Keratinocyte (primary cell): ENCODE data around the gene SCYGR6. TPM values are rescaled to one million over a fixed set of nuclear protein-coding genes. Genes with fewer than 3 reads are reported as not detected.
A peak's percentile ranks its signal among the peaks of the same experiment; 100 is the strongest.
"Not testable (repeated sequence)": the region's sequence is repeated elsewhere in the genome, so short reads cannot be mapped to it uniquely, and the experiment has no call there.

Experiments
- DNase-seq: peaks from one replicate; pipeline ENCODE4 v3.0.0-alpha.2; 2011; ENCODE audit warnings: low read depth, missing footprints, low spot score
- FAIRE-seq: peaks from 2 replicates; lab custom pipeline; 2011; peaks lifted over from hg19 to GRCh38; lab: Jason Lieb, UNC
- H2AFZ ChIP-seq: 2 replicates; pipeline ENCODE4 v1.6.0; 2012; ENCODE audit warnings: low read length, control low read depth, inconsistent platforms; ENCODE audit not compliant: control insufficient read depth
- H3K27ac ChIP-seq: 2 replicates; pipeline ENCODE4 v1.5.1; 2011; ENCODE audit warnings: low read length; ENCODE audit not compliant: control insufficient read depth, insufficient read depth
- H3K27me3 ChIP-seq: 3 replicates; pipeline ENCODE4 v1.6.0; 2011; ENCODE audit warnings: low read length; ENCODE audit not compliant: control insufficient read depth, insufficient read depth; ENCODE audit errors: extremely low read depth
- H3K36me3 ChIP-seq, 2 experiments: 2 replicates in 1 of 2; 3 replicates in 1 of 2; pipeline ENCODE4 v1.5.1; 2011; ENCODE audit warnings: low read length in 2 of 2, mild to moderate bottlenecking in 1 of 2; ENCODE audit not compliant: control insufficient read depth in 2 of 2, insufficient read depth in 2 of 2; ENCODE audit errors: extremely low read depth in 1 of 2
- H3K4me1 ChIP-seq: 3 replicates; pipeline ENCODE4 v1.5.1; 2011; ENCODE audit warnings: low read length; ENCODE audit not compliant: control insufficient read depth, insufficient read depth; ENCODE audit errors: extremely low read depth
- H3K4me2 ChIP-seq: 3 replicates; pipeline ENCODE4 v1.6.0; 2011; ENCODE audit warnings: low read depth, low read length; ENCODE audit not compliant: control insufficient read depth, insufficient read depth; ENCODE audit errors: extremely low read depth
- H3K4me3 ChIP-seq, 3 experiments: fragments of 200-600 bp in 1 of 3; sonication (generic) in 1 of 3; 2 replicates in 2 of 3; 3 replicates in 1 of 3; pipeline ENCODE4 v1.5.1; 2011 to 2016; ENCODE audit warnings: low read length in 3 of 3, mild to moderate bottlenecking in 3 of 3, control low read depth in 2 of 3, inconsistent platforms in 1 of 3, low read depth in 1 of 3, mixed read lengths in 1 of 3, mixed run types in 1 of 3, moderate library complexity in 1 of 3; ENCODE audit not compliant: control insufficient read depth in 2 of 3, insufficient read depth in 2 of 3; ENCODE audit errors: extremely low read depth in 1 of 3
- H3K79me2 ChIP-seq: 2 replicates; pipeline ENCODE4 v1.6.0; 2012; ENCODE audit warnings: low read length; ENCODE audit not compliant: control insufficient read depth, insufficient read depth
- H3K9ac ChIP-seq: 3 replicates; pipeline ENCODE4 v1.6.0; 2011; ENCODE audit warnings: low read length; ENCODE audit not compliant: control insufficient read depth, insufficient read depth; ENCODE audit errors: extremely low read depth
- H3K9me1 ChIP-seq: 3 replicates; pipeline ENCODE4 v1.6.0; 2011; ENCODE audit warnings: low read length; ENCODE audit not compliant: control insufficient read depth, insufficient read depth; ENCODE audit errors: extremely low read depth
- H3K9me3 ChIP-seq: 2 replicates; pipeline ENCODE4 v1.5.1; 2012; ENCODE audit warnings: low read depth, low read length; ENCODE audit not compliant: control insufficient read depth
- H4K20me1 ChIP-seq: 3 replicates; pipeline ENCODE4 v1.6.0; 2011; ENCODE audit warnings: low read length; ENCODE audit not compliant: control insufficient read depth, insufficient read depth; ENCODE audit errors: extremely low read depth
- CTCF ChIP-seq, 3 experiments: IDR thresholded peaks in 1 of 3; conservative IDR thresholded peaks in 1 of 3; optimal IDR thresholded peaks in 1 of 3; 2 replicates in 2 of 3; 3 replicates in 1 of 3; pipeline versions ENCODE3 to v1.5.1; 2011; ENCODE audit warnings: low read length in 3 of 3, mild to moderate bottlenecking in 3 of 3, moderate library complexity in 2 of 3, control low read depth in 1 of 3, inconsistent platforms in 1 of 3; ENCODE audit not compliant: insufficient read depth in 2 of 3; ENCODE audit errors: extremely low read depth in 1 of 3
- EZH2 ChIP-seq: IDR thresholded peaks from one replicate; pipeline ENCODE4 v1.6.1; 2012; ENCODE audit warnings: inconsistent platforms, mild to moderate bottlenecking, low read length, moderate library complexity
- dilution Hi-C: fragments of 300-500 bp; cut with MboI; formaldehyde crosslinking; loops from one replicate; pipeline ENCODE4 v1.7.0; 2020; ENCODE audit warnings: low sequenced_read_pairs; ENCODE audit not compliant: extremely low pct_ligation_motif_present
- polyA plus RNA-seq, 5 experiments: library from polyadenylated mRNA; depleted of rRNA in 3 of 5; stranded (reverse) in 3 of 5; stranded (forward) in 1 of 5; unstranded in 1 of 5; fragments of >200 nt; gene quantifications; 1 replicate in 1 of 5; 2 replicates in 3 of 5; 3 replicates in 1 of 5; pipeline versions ENCODE4 v1.2.1 to v1.2.3, GENCODE V29; 2011 to 2012; ENCODE audit warnings: missing spikeins in 2 of 5, low read depth in 1 of 5, low replicate concordance in 1 of 5

Gene SCYGR6
- polyA plus RNA-seq, 1 donor (not counting 4 experiments of a cell fraction or from before 2014, with no cell fraction given), result not detected

- H3K4me1 ChIP-seq, result no peaks in the 10 kb centered on the region
- H4K20me1 ChIP-seq, result no peaks in the 10 kb centered on the region
- no peaks in the 10 kb centered on the region for H3K9me3 ChIP-seq
- H2AFZ ChIP-seq, result no peak within 1 kb of the TSS
- no peak for TF ChIP-seq EZH2
- no peak for TF ChIP-seq CTCF (optimal IDR thresholded peaks at IDR 0.05 in 1 of 3, IDR thresholded peaks at IDR 0.05 in 1 of 3, conservative IDR thresholded peaks at IDR 0.05 in 1 of 3; ENCODE audit: extremely low read depth in 1 of 3, insufficient read depth in 2 of 3, low read length in 3 of 3)
- FAIRE-seq (no peak), DNase-seq (no peak)
- no peaks in the 10 kb centered on the region for H3K79me2 ChIP-seq
- H3K27me3 ChIP-seq, result no peaks in the 10 kb centered on the region
- dilution Hi-C loops, result no loop called here
- H3K36me3 ChIP-seq, result no peaks in the 10 kb centered on the region
- no peak within 1 kb of the TSS for H3K4me2 ChIP-seq
- no peak within 1 kb of the TSS for H3K27ac ChIP-seq
- H3K4me3 ChIP-seq, result no peak within 1 kb of the TSS
- H3K9ac ChIP-seq, result no peak within 1 kb of the TSS
- H3K9me1 ChIP-seq, result no peaks in the 10 kb centered on the region
Observed at GRCh38 chr2:227745594-227745993, 21.0 kb upstream of the SCYGR6 start, which contains the start of gene SCYGR8. SCYGR8 (plus strand) TSS chr2:227745894; CDS start chr2:227745894, 0 bp downstream.

GRCh38 chr2:227740705-227741104 lies 16.1 kb upstream of the SCYGR6 start:
- H4K20me1 ChIP-seq, H3K79me2 ChIP-seq, H3K27me3 ChIP-seq, DNase-seq, H3K36me3 ChIP-seq, H3K4me2 ChIP-seq, H3K9me1 ChIP-seq, dilution Hi-C loops, H3K4me3 ChIP-seq, H3K4me1 ChIP-seq, H3K27ac ChIP-seq, H2AFZ ChIP-seq, FAIRE-seq, H3K9me3 ChIP-seq, H3K9ac ChIP-seq: not testable (repeated sequence)
- peak in 1 of 3 experiments; percentile 10 for TF ChIP-seq CTCF (optimal IDR thresholded peaks at IDR 0.05 in 1 of 3, IDR thresholded peaks at IDR 0.05 in 1 of 3, conservative IDR thresholded peaks at IDR 0.05 in 1 of 3; ENCODE audit: extremely low read depth in 1 of 3, insufficient read depth in 2 of 3, low read length in 3 of 3)
